ENCODE results near the gene AIFM2.

DNA sequence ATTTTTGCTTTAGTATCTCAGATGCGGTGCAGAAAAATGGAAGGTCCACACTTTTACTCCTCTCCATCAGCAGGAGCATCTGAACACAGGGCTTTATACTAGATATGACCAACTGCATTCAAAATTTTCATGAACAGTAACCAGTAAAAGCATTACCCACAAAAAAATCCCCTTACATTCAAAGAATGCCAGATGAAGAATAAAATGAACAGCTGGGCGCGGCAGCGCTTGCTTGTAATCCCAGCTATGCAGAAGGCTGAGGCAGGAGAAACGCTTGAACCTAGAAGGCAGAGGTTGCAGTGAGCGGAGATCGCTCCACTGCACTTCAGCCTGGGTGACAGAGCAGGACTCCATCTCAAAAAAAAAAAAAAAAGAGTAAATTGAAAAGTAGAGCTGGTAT, 34.6 kb upstream of the AIFM2 start:
- no peak for TF ChIP-seq POLR2AphosphoS2 (IDR thresholded peaks at IDR 0.05; ENCODE audit: low read length)
- no peak for TF ChIP-seq CBX2 (IDR thresholded peaks at IDR 0.05; ENCODE audit: insufficient read depth, low read length, poor library complexity, severe bottlenecking)
- TF ChIP-seq CHD2 (IDR thresholded peaks at IDR 0.05; ENCODE audit: low read depth, low read length): no peak
- no peak for TF ChIP-seq HDGF (IDR thresholded peaks at IDR 0.05)
- TF ChIP-seq ZNF124 (CRISPR knock-in tag; IDR thresholded peaks at IDR 0.05): no peak
- TF ChIP-seq, protein P1, sequence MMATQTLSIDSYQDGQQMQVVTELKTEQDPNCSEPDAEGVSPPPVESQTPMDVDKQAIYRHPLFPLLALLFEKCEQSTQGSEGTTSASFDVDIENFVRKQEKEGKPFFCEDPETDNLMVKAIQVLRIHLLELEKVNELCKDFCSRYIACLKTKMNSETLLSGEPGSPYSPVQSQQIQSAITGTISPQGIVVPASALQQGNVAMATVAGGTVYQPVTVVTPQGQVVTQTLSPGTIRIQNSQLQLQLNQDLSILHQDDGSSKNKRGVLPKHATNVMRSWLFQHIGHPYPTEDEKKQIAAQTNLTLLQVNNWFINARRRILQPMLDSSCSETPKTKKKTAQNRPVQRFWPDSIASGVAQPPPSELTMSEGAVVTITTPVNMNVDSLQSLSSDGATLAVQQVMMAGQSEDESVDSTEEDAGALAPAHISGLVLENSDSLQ (IDR thresholded peaks at IDR 0.05): no peak
- TF ChIP-seq, protein P2, sequence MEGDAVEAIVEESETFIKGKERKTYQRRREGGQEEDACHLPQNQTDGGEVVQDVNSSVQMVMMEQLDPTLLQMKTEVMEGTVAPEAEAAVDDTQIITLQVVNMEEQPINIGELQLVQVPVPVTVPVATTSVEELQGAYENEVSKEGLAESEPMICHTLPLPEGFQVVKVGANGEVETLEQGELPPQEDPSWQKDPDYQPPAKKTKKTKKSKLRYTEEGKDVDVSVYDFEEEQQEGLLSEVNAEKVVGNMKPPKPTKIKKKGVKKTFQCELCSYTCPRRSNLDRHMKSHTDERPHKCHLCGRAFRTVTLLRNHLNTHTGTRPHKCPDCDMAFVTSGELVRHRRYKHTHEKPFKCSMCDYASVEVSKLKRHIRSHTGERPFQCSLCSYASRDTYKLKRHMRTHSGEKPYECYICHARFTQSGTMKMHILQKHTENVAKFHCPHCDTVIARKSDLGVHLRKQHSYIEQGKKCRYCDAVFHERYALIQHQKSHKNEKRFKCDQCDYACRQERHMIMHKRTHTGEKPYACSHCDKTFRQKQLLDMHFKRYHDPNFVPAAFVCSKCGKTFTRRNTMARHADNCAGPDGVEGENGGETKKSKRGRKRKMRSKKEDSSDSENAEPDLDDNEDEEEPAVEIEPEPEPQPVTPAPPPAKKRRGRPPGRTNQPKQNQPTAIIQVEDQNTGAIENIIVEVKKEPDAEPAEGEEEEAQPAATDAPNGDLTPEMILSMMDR (IDR thresholded peaks at IDR 0.05 in 2 of 3, conservative IDR thresholded peaks at IDR 0.05 in 1 of 3; ENCODE audit: insufficient read depth in 2 of 3, low read depth in 1 of 3, low read length in 3 of 3): no peak
- TF ChIP-seq EZH2 (IDR thresholded peaks at IDR 0.05; ENCODE audit: borderline replicate concordance, low read depth, low read length): no peak
- no peak for TF ChIP-seq SMARCA4 (IDR thresholded peaks at IDR 0.05)
- TF ChIP-seq HMGN3 (IDR thresholded peaks at IDR 0.05; ENCODE audit: borderline replicate concordance, extremely low read depth, insufficient read length, low read depth, low read length): no peak
- TF ChIP-seq, protein P3, sequence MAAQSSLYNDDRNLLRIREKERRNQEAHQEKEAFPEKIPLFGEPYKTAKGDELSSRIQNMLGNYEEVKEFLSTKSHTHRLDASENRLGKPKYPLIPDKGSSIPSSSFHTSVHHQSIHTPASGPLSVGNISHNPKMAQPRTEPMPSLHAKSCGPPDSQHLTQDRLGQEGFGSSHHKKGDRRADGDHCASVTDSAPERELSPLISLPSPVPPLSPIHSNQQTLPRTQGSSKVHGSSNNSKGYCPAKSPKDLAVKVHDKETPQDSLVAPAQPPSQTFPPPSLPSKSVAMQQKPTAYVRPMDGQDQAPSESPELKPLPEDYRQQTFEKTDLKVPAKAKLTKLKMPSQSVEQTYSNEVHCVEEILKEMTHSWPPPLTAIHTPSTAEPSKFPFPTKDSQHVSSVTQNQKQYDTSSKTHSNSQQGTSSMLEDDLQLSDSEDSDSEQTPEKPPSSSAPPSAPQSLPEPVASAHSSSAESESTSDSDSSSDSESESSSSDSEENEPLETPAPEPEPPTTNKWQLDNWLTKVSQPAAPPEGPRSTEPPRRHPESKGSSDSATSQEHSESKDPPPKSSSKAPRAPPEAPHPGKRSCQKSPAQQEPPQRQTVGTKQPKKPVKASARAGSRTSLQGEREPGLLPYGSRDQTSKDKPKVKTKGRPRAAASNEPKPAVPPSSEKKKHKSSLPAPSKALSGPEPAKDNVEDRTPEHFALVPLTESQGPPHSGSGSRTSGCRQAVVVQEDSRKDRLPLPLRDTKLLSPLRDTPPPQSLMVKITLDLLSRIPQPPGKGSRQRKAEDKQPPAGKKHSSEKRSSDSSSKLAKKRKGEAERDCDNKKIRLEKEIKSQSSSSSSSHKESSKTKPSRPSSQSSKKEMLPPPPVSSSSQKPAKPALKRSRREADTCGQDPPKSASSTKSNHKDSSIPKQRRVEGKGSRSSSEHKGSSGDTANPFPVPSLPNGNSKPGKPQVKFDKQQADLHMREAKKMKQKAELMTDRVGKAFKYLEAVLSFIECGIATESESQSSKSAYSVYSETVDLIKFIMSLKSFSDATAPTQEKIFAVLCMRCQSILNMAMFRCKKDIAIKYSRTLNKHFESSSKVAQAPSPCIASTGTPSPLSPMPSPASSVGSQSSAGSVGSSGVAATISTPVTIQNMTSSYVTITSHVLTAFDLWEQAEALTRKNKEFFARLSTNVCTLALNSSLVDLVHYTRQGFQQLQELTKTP (IDR thresholded peaks at IDR 0.05; ENCODE audit: low read depth in 1 of 2, partially characterized antibody in 2 of 2): no peak
- TF ChIP-seq CHD1 (IDR thresholded peaks at IDR 0.05; ENCODE audit: low read length): no peak
- TF ChIP-seq ZNF121 (CRISPR knock-in tag; conservative IDR thresholded peaks at IDR 0.05): no peak
- no peak for TF ChIP-seq RBM22 (IDR thresholded peaks at IDR 0.05; ENCODE audit: low read depth, low read length, poor library complexity, severe bottlenecking)
